ENCODE results near the gene PRKG1. TPM values are rescaled to one million over a fixed set of nuclear protein-coding genes. Genes with fewer than 3 reads are reported as not detected.

Gene PRKG1
- polyA plus RNA-seq, 1 donor (not counting 4 experiments of a cell fraction or from before 2014, with no cell fraction given), result 0.24 TPM

DNA sequence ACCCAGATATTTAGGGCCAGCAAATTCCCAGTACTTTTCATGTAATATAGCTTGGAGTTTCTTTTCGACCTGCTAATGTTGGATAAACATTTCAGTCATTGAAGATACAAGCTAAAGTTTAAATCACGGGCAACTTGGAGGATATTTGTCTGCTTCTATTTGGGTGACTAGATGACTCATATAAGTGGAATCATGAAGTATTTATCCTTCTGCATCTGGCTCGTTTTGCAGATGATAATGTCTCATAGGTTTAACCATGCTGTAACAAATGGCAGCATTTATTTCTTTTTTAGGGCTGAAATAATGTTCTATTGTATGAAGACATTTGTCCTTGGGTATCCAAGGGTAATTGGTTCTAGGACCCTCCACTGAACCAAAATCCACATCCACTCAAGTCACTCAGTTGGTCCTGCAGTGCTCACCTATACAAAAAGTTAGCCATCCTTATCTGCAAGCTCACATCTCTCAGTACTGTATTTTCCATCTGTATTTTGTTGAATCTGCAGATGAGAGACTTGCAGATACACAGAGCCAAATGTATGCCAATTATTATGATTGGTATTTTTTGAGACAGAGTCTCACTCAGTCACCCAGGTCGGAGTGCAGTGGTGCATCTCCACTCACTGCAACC, 812.3 kb downstream of the PRKG1 start:
- Histone ChIP-seq H2AFZ (ENCODE audit: control insufficient read depth, low read length) (no peak overlapping the region), H3K9me1 (ENCODE audit: control insufficient read depth, extremely low read depth, insufficient read depth, low read length) (no peaks in the 10 kb centered on the region), H3K4me1 (ENCODE audit: control insufficient read depth, extremely low read depth, insufficient read depth, low read length) (no peaks in the 10 kb centered on the region), H3K9ac (ENCODE audit: control insufficient read depth, extremely low read depth, insufficient read depth, low read length) (no peak overlapping the region), H3K27me3 (ENCODE audit: control insufficient read depth, extremely low read depth, insufficient read depth, low read length) (no peaks in the 10 kb centered on the region), H3K9me3 (ENCODE audit: control insufficient read depth, low read depth, low read length) (no peaks in the 10 kb centered on the region), H4K20me1 (ENCODE audit: control insufficient read depth, extremely low read depth, insufficient read depth, low read length) (no peaks in the 10 kb centered on the region), H3K4me2 (ENCODE audit: control insufficient read depth, extremely low read depth, insufficient read depth, low read depth, low read length) (no peak overlapping the region), H3K4me3 (ENCODE audit: control insufficient read depth in 2 of 3, extremely low read depth in 1 of 3, insufficient read depth in 2 of 3, low read depth in 1 of 3, low read length in 3 of 3) (no peak overlapping the region), H3K27ac (ENCODE audit: control insufficient read depth, insufficient read depth, low read length) (no peak overlapping the region), H3K79me2 (ENCODE audit: control insufficient read depth, insufficient read depth, low read length) (no peaks in the 10 kb centered on the region), H3K36me3 (ENCODE audit: control insufficient read depth in 2 of 2, extremely low read depth in 1 of 2, insufficient read depth in 2 of 2, low read length in 2 of 2) (no peaks in the 10 kb centered on the region)
- dilution Hi-C loops (cut with MboI; ENCODE audit: extremely low pct_ligation_motif_present, low sequenced_read_pairs), result no loop called here
- no peak for FAIRE-seq
- no peak for DNase-seq (ENCODE audit: low read depth, low spot score)
- TF ChIP-seq EZH2 (IDR thresholded peaks at IDR 0.05; ENCODE audit: low read length), result no peak
- TF ChIP-seq, protein P1, sequence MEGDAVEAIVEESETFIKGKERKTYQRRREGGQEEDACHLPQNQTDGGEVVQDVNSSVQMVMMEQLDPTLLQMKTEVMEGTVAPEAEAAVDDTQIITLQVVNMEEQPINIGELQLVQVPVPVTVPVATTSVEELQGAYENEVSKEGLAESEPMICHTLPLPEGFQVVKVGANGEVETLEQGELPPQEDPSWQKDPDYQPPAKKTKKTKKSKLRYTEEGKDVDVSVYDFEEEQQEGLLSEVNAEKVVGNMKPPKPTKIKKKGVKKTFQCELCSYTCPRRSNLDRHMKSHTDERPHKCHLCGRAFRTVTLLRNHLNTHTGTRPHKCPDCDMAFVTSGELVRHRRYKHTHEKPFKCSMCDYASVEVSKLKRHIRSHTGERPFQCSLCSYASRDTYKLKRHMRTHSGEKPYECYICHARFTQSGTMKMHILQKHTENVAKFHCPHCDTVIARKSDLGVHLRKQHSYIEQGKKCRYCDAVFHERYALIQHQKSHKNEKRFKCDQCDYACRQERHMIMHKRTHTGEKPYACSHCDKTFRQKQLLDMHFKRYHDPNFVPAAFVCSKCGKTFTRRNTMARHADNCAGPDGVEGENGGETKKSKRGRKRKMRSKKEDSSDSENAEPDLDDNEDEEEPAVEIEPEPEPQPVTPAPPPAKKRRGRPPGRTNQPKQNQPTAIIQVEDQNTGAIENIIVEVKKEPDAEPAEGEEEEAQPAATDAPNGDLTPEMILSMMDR (optimal IDR thresholded peaks at IDR 0.05 in 1 of 3, IDR thresholded peaks at IDR 0.05 in 1 of 3, conservative IDR thresholded peaks at IDR 0.05 in 1 of 3; ENCODE audit: extremely low read depth in 1 of 3, insufficient read depth in 2 of 3, low read length in 3 of 3), result no peak

DNA sequence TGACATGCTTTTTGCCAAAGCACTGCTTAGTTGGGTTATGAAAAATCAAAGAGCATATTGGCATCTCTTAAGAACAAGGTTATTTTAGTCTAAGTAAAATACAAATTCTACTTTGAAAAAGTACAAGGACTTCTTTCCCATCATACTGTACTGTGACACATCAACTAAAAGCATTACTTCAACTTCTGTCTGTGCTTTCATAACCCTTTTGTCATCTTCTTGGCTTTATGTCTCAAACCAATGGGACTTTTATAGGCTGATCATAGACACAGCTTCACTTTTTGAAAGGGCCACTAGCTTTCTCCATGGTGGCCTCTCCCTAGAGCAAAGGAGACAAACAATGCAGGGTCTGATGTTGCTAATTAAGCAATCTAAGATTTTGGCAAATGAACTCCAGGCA, 814.0 kb downstream of the PRKG1 start:
- H3K27ac ChIP-seq (ENCODE audit: control insufficient read depth, insufficient read depth, low read length), result no peak overlapping the region
- TF ChIP-seq, protein P1 (optimal IDR thresholded peaks at IDR 0.05 in 1 of 3, IDR thresholded peaks at IDR 0.05 in 1 of 3, conservative IDR thresholded peaks at IDR 0.05 in 1 of 3; ENCODE audit: extremely low read depth in 1 of 3, insufficient read depth in 2 of 3, low read length in 3 of 3), result no peak
- TF ChIP-seq EZH2 (IDR thresholded peaks at IDR 0.05; ENCODE audit: low read length), result no peak
- H3K79me2 ChIP-seq (ENCODE audit: control insufficient read depth, insufficient read depth, low read length), result no peaks in the 10 kb centered on the region
- no peaks in the 10 kb centered on the region for H3K27me3 ChIP-seq (ENCODE audit: control insufficient read depth, extremely low read depth, insufficient read depth, low read length)
- H3K9ac ChIP-seq (ENCODE audit: control insufficient read depth, extremely low read depth, insufficient read depth, low read length), result no peak overlapping the region
- H3K9me1 ChIP-seq (ENCODE audit: control insufficient read depth, extremely low read depth, insufficient read depth, low read length), result no peaks in the 10 kb centered on the region
- dilution Hi-C loops (cut with MboI; ENCODE audit: extremely low pct_ligation_motif_present, low sequenced_read_pairs), result no loop called here
- no peak for FAIRE-seq
- no peak overlapping the region for H2AFZ ChIP-seq (ENCODE audit: control insufficient read depth, low read length)
- H3K9me3 ChIP-seq (ENCODE audit: control insufficient read depth, low read depth, low read length), result no peaks in the 10 kb centered on the region
- no peak for DNase-seq (ENCODE audit: low read depth, low spot score)
- H3K4me2 ChIP-seq (ENCODE audit: control insufficient read depth, extremely low read depth, insufficient read depth, low read depth, low read length), result no peak overlapping the region
- H4K20me1 ChIP-seq (ENCODE audit: control insufficient read depth, extremely low read depth, insufficient read depth, low read length), result no peaks in the 10 kb centered on the region
- H3K36me3 ChIP-seq (ENCODE audit: control insufficient read depth in 2 of 2, extremely low read depth in 1 of 2, insufficient read depth in 2 of 2, low read length in 2 of 2), result no peaks in the 10 kb centered on the region
- no peaks in the 10 kb centered on the region for H3K4me1 ChIP-seq (ENCODE audit: control insufficient read depth, extremely low read depth, insufficient read depth, low read length)
- no peak overlapping the region for H3K4me3 ChIP-seq (ENCODE audit: control insufficient read depth in 2 of 3, extremely low read depth in 1 of 3, insufficient read depth in 2 of 3, low read depth in 1 of 3, low read length in 3 of 3)

Measured in keratinocyte (primary cell).